Liver (tissue), 9 donors: Measurements from ENCODE around the gene MYO18A. TPM values are rescaled to one million over a fixed set of nuclear protein-coding genes. Genes with fewer than 3 reads are reported as not detected.

Experiments used
- DNase-seq: peaks from one replicate; pipeline ENCODE4 v3.0.0-alpha.2; 2017; ENCODE audit warnings: low spot score
- H3K27ac ChIP-seq, 2 donors: one replicate each; pipeline ENCODE4 v1.7.0; 2013; ENCODE audit warnings: inconsistent platforms in 2 of 2, low read length in 2 of 2, control low read depth in 1 of 2, low read depth in 1 of 2, mild to moderate bottlenecking in 1 of 2
- H3K27me3 ChIP-seq, 4 donors: one replicate each; pipeline versions ENCODE4 v1.6.1 to v1.7.0; 2013; ENCODE audit warnings: low read length in 3 of 4, inconsistent platforms in 1 of 4, mild to moderate bottlenecking in 1 of 4, moderate library complexity in 1 of 4; ENCODE audit not compliant: control insufficient read depth in 4 of 4, insufficient read depth in 4 of 4
- H3K36me3 ChIP-seq, 4 donors: one replicate each; pipeline versions ENCODE4 v1.6.1 to v1.7.0; 2013; ENCODE audit warnings: low read length in 3 of 4, mild to moderate bottlenecking in 3 of 4, low read depth in 1 of 4, moderate library complexity in 1 of 4; ENCODE audit not compliant: control insufficient read depth in 4 of 4, insufficient read depth in 3 of 4
- H3K4me1 ChIP-seq, 4 donors: one replicate each; pipeline versions ENCODE4 v1.6.1 to v1.7.0; 2013; ENCODE audit warnings: low read length in 3 of 4, mild to moderate bottlenecking in 3 of 4, moderate library complexity in 1 of 4; ENCODE audit not compliant: control insufficient read depth in 4 of 4, insufficient read depth in 4 of 4
- H3K4me3 ChIP-seq, 3 donors: one replicate each; pipeline versions ENCODE4 v1.6.1 to v1.7.0; 2013; ENCODE audit warnings: low read length in 3 of 3, control low read depth in 1 of 3, low read depth in 1 of 3, mild to moderate bottlenecking in 1 of 3
- H3K9ac ChIP-seq, 2 donors: one replicate each; pipeline ENCODE4 v1.7.0; 2013; ENCODE audit warnings: low read length in 2 of 2, mild to moderate bottlenecking in 2 of 2, moderate library complexity in 2 of 2, control low read depth in 1 of 2, low read depth in 1 of 2
- H3K9me3 ChIP-seq, 4 donors: one replicate each; pipeline versions ENCODE4 v1.6.1 to v1.7.0; 2013; ENCODE audit warnings: low read length in 3 of 4; ENCODE audit not compliant: control insufficient read depth in 4 of 4
- ATF3 ChIP-seq: IDR thresholded peaks from 2 replicates; pipeline ENCODE4 v1.6.1; 2016; ENCODE audit warnings: antibody characterized with exemption
- CTCF ChIP-seq: fragments of 150-350 bp; IDR thresholded peaks from 2 replicates; pipeline ENCODE4 v1.5.1; 2017; ENCODE audit warnings: improper control_type of control experiment, low read depth, low read length; ENCODE audit not compliant: missing input control
- EGR1 ChIP-seq, 2 donors: IDR thresholded peaks; 2 replicates each; pipeline ENCODE4 v1.6.1; 2016 to 2018; ENCODE audit warnings: antibody characterized with exemption in 2 of 2, low read depth in 2 of 2
- FOXA1 ChIP-seq: IDR thresholded peaks from 2 replicates; pipeline ENCODE4 v1.6.1; 2016; ENCODE audit warnings: antibody characterized with exemption
- FOXA2 ChIP-seq: IDR thresholded peaks from 2 replicates; pipeline ENCODE4 v1.6.1; 2016; ENCODE audit warnings: antibody characterized with exemption
- GABPA ChIP-seq, 2 donors: IDR thresholded peaks in 1 of 2; conservative IDR thresholded peaks in 1 of 2; 2 replicates each; pipeline ENCODE4 v1.6.1; 2016; ENCODE audit warnings: antibody characterized with exemption in 2 of 2, mild to moderate bottlenecking in 1 of 2, moderate library complexity in 1 of 2
- HNF4A ChIP-seq, 2 donors: conservative IDR thresholded peaks; 2 replicates each; pipeline ENCODE4 v1.6.1; 2016; ENCODE audit warnings: antibody characterized with exemption in 2 of 2, mild to moderate bottlenecking in 2 of 2
- HNF4G ChIP-seq: IDR thresholded peaks from 2 replicates; pipeline ENCODE4 v1.6.1; 2016; ENCODE audit warnings: antibody characterized with exemption
- JUND ChIP-seq, 2 donors: IDR thresholded peaks; 2 replicates each; pipeline ENCODE4 v1.6.1; 2016; ENCODE audit warnings: antibody characterized with exemption in 2 of 2
- MAX ChIP-seq: IDR thresholded peaks from 2 replicates; pipeline ENCODE4 v1.6.1; 2016; ENCODE audit warnings: antibody characterized with exemption
- NR2F2 ChIP-seq: IDR thresholded peaks from 2 replicates; pipeline ENCODE4 v1.6.1; 2016; ENCODE audit warnings: antibody characterized with exemption
- RAD21 ChIP-seq, 2 donors: IDR thresholded peaks; 2 replicates each; pipeline ENCODE4 v1.6.1; 2016; ENCODE audit warnings: antibody characterized with exemption in 2 of 2, mild to moderate bottlenecking in 2 of 2
- REST ChIP-seq: IDR thresholded peaks from 2 replicates; pipeline ENCODE4 v1.6.1; 2016; ENCODE audit warnings: antibody characterized with exemption, mild to moderate bottlenecking
- RXRA ChIP-seq, 2 donors: IDR thresholded peaks; 2 replicates each; pipeline ENCODE4 v1.6.1; 2017 to 2018; ENCODE audit warnings: antibody characterized with exemption in 2 of 2, mild to moderate bottlenecking in 1 of 2
- SP1 ChIP-seq: IDR thresholded peaks from 2 replicates; pipeline ENCODE4 v1.6.1; 2018; ENCODE audit warnings: antibody characterized with exemption, mild to moderate bottlenecking
- TAF1 ChIP-seq: conservative IDR thresholded peaks from 2 replicates; pipeline ENCODE4 v1.6.1; 2016; ENCODE audit warnings: antibody characterized with exemption, mild to moderate bottlenecking
- YY1 ChIP-seq: IDR thresholded peaks from 2 replicates; pipeline ENCODE4 v1.6.1; 2016; ENCODE audit warnings: antibody characterized with exemption, mild to moderate bottlenecking
- ZBTB33 ChIP-seq: IDR thresholded peaks from 2 replicates; pipeline ENCODE4 v1.6.1; 2016; ENCODE audit warnings: antibody characterized with exemption
- WGBS: extraction: QIAGEN DNeasy Blood & Tissue Kit; methylation state at CpG from one replicate; pipeline ENCODE4 v1.1.7; 2013; 5-methylcytosine and 5-hydroxymethylcytosine counted together
- polyA plus RNA-seq, 2 donors: library from polyadenylated mRNA; stranded (reverse) in 1 of 2; unstranded in 1 of 2; fragments of 200-250 nt in 1 of 2; fragments of >200 nt in 1 of 2; fragmentation: Nextera tagmentation in 1 of 2; extraction: Ambion mirVana in 1 of 2; gene quantifications; one replicate each; pipeline versions ENCODE4 v1.2.1 to v1.2.3, GENCODE V29; 2013 to 2015
- total RNA-seq, 2 donors: library from RNA; depleted of rRNA; stranded (reverse); fragments of >200 nt; gene quantifications; one replicate each; pipeline ENCODE4 v1.2.3, GENCODE V29; 2014
- donor health status: healthy.
- donor health status: healthy.
- donor health status: healthy.
- donor health status: healthy.
- donor health status: healthy.

MYO18A gene
- total and polyA plus RNA-seq, 4 donors: 26.3 to 81.6 (median 37.3) TPM

GRCh38 chr17:29115435-29115834 is 64.8 kb downstream of the MYO18A start:
- 90% methylated on average over 9 of the region's 9 CpGs for whole genome bisulfite sequencing
- DNase-seq: no peak
- Histone ChIP-seq H3K4me3 (no peak overlapping the region), H3K27me3 (no peaks in the 10 kb centered on the region), H3K27ac (no peak overlapping the region), H3K9me3 (no peaks in the 10 kb centered on the region), H3K4me1 (peaks cover 2 to 32% (median 27%) of the 10 kb centered on the region in 4 donors), H3K9ac (no peak overlapping the region), H3K36me3 (peaks cover 12 to 48% (median 33%) of the 10 kb centered on the region in 4 donors)
- TF ChIP-seq YY1 (no peak), FOXA1 (no peak), CTCF (no peak), TAF1 (no peak), JUND (IDR thresholded peaks at IDR 0.05) (no peak), NR2F2 (no peak), MAX (no peak), ATF3 (no peak), EGR1 (IDR thresholded peaks at IDR 0.05; ENCODE audit: low read depth in 2 of 2) (no peak), REST (no peak), SP1 (no peak), RAD21 (IDR thresholded peaks at IDR 0.05) (no peak), ZBTB33 (no peak), GABPA (IDR thresholded peaks at IDR 0.05 in 1 of 2, conservative IDR thresholded peaks at IDR 0.05 in 1 of 2) (no peak), FOXA2 (no peak), HNF4G (no peak), RXRA (IDR thresholded peaks at IDR 0.05) (no peak)

- Histone ChIP-seq H3K4me3 (no peak overlapping the region), H3K27ac (no peak overlapping the region), H3K36me3 (peaks cover 13 to 42% (median 27%) of the 10 kb centered on the region in 4 donors), H3K9me3 (no peaks in the 10 kb centered on the region), H3K27me3 (no peaks in the 10 kb centered on the region), H3K9ac (no peak overlapping the region), H3K4me1 (peaks cover 9 to 42% (median 38%) of the 10 kb centered on the region in 4 donors)
- TF ChIP-seq JUND (IDR thresholded peaks at IDR 0.05) (no peak), HNF4G (no peak), RAD21 (IDR thresholded peaks at IDR 0.05) (no peak), HNF4A (conservative IDR thresholded peaks at IDR 0.05) (no peak), RXRA (IDR thresholded peaks at IDR 0.05) (no peak), FOXA1 (no peak), ATF3 (no peak), MAX (no peak), ZBTB33 (no peak), YY1 (no peak), EGR1 (IDR thresholded peaks at IDR 0.05; ENCODE audit: low read depth in 2 of 2) (no peak), FOXA2 (no peak), SP1 (no peak), TAF1 (no peak), CTCF (no peak), GABPA (IDR thresholded peaks at IDR 0.05 in 1 of 2, conservative IDR thresholded peaks at IDR 0.05 in 1 of 2) (no peak)
- DNase-seq: no peak
- WGBS: 90% methylated on average over 5 of the region's 5 CpGs
Observed at GRCh38 chr17:29114141-29114540, 66.1 kb downstream of the MYO18A start.
